T-cell (primary cell): Measurements from ENCODE around the gene FGF1. TPM values are rescaled to one million over a fixed set of nuclear protein-coding genes. Genes with fewer than 3 reads are reported as not detected.
"Not testable (repeated sequence)": the region's sequence is repeated elsewhere in the genome, so short reads cannot be mapped to it uniquely, and the experiment has no call there.

Experiments
- ATAC-seq, 4 experiments: fragments of 200-7000 bp in 3 of 4; fragments of 150-1000 bp in 1 of 4; cut with Tn5 transposase; replicated peaks in 1 of 4; 1 replicate in 3 of 4; 2 replicates in 1 of 4; pipeline ENCODE4 v1.10.0; 2021; ENCODE audit warnings: moderate library complexity in 3 of 4, mild to moderate bottlenecking in 2 of 4, moderate number of reproducible peaks in 1 of 4
- CTCF ChIA-PET, 2 donors: fragments of 300-600 bp; sonication (Branson Sonifier 250); formaldehyde crosslinking; loops; one replicate each; lab custom pipeline; 2022; ENCODE audit warnings: antibody characterized with exemption in 2 of 2; lab: Charles Lee
- POLR2A ChIA-PET, 2 donors: fragments of 300-600 bp; sonication (Branson Sonifier 250); formaldehyde crosslinking; loops; one replicate each; lab custom pipeline; 2022; ENCODE audit warnings: antibody characterized with exemption in 2 of 2; lab: Charles Lee
- DNase-seq, 35 experiments: peaks; one replicate each; pipeline versions ENCODE4 v3.0.0 to v3.0.0-alpha.2; 2013 to 2023
- H3K27ac ChIP-seq: one replicate; pipeline ENCODE4 v1.5.1; 2013; ENCODE audit warnings: low read length
- H3K27me3 ChIP-seq, 2 experiments: replicated peaks in 1 of 2; 1 replicate in 1 of 2; 2 replicates in 1 of 2; pipeline versions ENCODE4 v1.6.1 to v1.7.0; 2013; ENCODE audit warnings: low read length in 1 of 2, mixed read lengths in 1 of 2; ENCODE audit not compliant: control insufficient read depth in 2 of 2, insufficient read depth in 2 of 2; ENCODE audit errors: extremely low read depth in 1 of 2
- H3K36me3 ChIP-seq, 2 donors: 1 replicate in 1 of 2; 2 replicates in 1 of 2; pipeline versions ENCODE4 v1.6.1 to v1.7.0; 2013; ENCODE audit warnings: low read length in 1 of 2; ENCODE audit not compliant: control insufficient read depth in 2 of 2, insufficient read depth in 1 of 2; ENCODE audit errors: extremely low read depth in 1 of 2
- H3K4me1 ChIP-seq, 2 experiments: 1 replicate in 1 of 2; 2 replicates in 1 of 2; pipeline versions ENCODE4 v1.6.1 to v1.7.0; 2013; ENCODE audit warnings: low read length in 2 of 2, mixed read lengths in 1 of 2; ENCODE audit not compliant: insufficient read depth in 2 of 2, control insufficient read depth in 1 of 2; ENCODE audit errors: extremely low read depth in 1 of 2
- H3K4me3 ChIP-seq, 2 donors: 1 replicate in 1 of 2; 2 replicates in 1 of 2; pipeline versions ENCODE4 v1.5.1 to v1.7.0; 2013; ENCODE audit warnings: mild to moderate bottlenecking in 2 of 2, low read length in 1 of 2, moderate library complexity in 1 of 2; ENCODE audit not compliant: control insufficient read depth in 1 of 2; ENCODE audit errors: extremely low read depth in 1 of 2
- H3K9me3 ChIP-seq: 2 replicates; pipeline ENCODE4 v1.7.0; 2013
- H3K27ac Mint-ChIP-seq, 2 donors: one replicate each; pipeline ENCODE4 v1.8.0; 2020 to 2021; ENCODE audit warnings: mild to moderate bottlenecking in 2 of 2, mixed read lengths in 2 of 2
- H3K27me3 Mint-ChIP-seq, 2 donors: one replicate each; pipeline ENCODE4 v1.8.0; 2021 to 2022; ENCODE audit warnings: mixed read lengths in 2 of 2
- H3K36me3 Mint-ChIP-seq: one replicate; pipeline ENCODE4 v1.8.0; 2021; ENCODE audit warnings: mixed read lengths
- H3K4me1 Mint-ChIP-seq, 3 donors: one replicate each; pipeline ENCODE4 v1.8.0; 2020 to 2022; ENCODE audit warnings: mixed read lengths in 3 of 3, mild to moderate bottlenecking in 1 of 3
- H3K4me3 Mint-ChIP-seq, 3 donors: one replicate each; pipeline ENCODE4 v1.8.0; 2020 to 2022; ENCODE audit warnings: mild to moderate bottlenecking in 3 of 3, mixed read lengths in 3 of 3, moderate library complexity in 3 of 3
- H3K9me3 Mint-ChIP-seq, 3 donors: one replicate each; pipeline ENCODE4 v1.8.0; 2020 to 2022; ENCODE audit warnings: mixed read lengths in 3 of 3
- WGBS: methylation state at CpG from one replicate; pipeline ENCODE4 v1.1.5; 2013; ENCODE audit warnings: missing lambda C conversion rate; ENCODE audit not compliant: insufficient coverage; 5-methylcytosine and 5-hydroxymethylcytosine counted together
- total RNA-seq, 35 experiments: library from RNA in 6 of 35; stranded (reverse) in 6 of 35; fragments of 120-200 nt in 1 of 35; gene quantifications; one replicate each; pipeline versions ENCODE4 v1.2.1 to v1.2.4 and lab custom pipeline; 2013 to 2026

Gene FGF1
- total RNA-seq, 5 donors from 2014 or later (not counting 1 experiment from before 2014, with no cell fraction given) = not detected

- H3K4me1 ChIP-seq, H3K27ac Mint-ChIP-seq, H3K27ac ChIP-seq, ATAC-seq, H3K36me3 ChIP-seq, H3K9me3 ChIP-seq, H3K27me3 ChIP-seq, CTCF ChIA-PET, H3K4me3 Mint-ChIP-seq, H3K36me3 Mint-ChIP-seq, H3K4me3 ChIP-seq, H3K4me1 Mint-ChIP-seq, H3K9me3 Mint-ChIP-seq, DNase-seq: not testable (repeated sequence)
- peaks cover 7 to 14% of the 10 kb centered on the region in 2 donors for H3K27me3 Mint-ChIP-seq
- 100% methylated on average over 1 of the region's 3 CpGs for WGBS
- POLR2A ChIA-PET = interaction anchor here in 1 of 2 donors (0.6 kb wide), 1 partner anchor 342 kb away, joined by 9 read pairs; no protein-coding TSS in a partner anchor
Measured at GRCh38 chr5:142648108-142648507, 37.8 kb downstream of the FGF1 start.

DNA sequence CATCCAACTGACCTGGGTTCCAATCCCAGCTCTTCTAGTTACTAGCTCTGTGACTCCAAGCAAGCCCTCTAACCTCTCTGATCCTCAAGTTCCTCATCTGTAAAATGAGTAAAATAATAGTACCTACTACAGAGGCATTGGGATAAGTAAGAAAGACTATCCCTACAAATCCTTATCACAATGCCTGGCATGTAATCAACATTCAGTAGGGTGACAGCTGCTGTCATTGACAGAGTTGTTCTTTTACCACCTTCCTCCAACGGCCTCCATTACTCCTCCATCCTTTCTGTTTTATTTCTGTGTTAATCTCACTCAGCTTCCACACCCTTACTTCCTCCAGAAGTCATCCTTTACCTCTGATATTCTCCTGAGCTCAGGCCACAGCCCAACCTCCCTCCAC lies 40.4 kb downstream of the FGF1 start:
- DNase-seq (no peak), ATAC-seq (no peak)
- Histone ChIP-seq H3K4me1 (no peaks in the 10 kb centered on the region), H3K27me3 (no peaks in the 10 kb centered on the region), H3K9me3 (no peaks in the 10 kb centered on the region), H3K4me3 (no peak overlapping the region), H3K36me3 (no peaks in the 10 kb centered on the region), H3K27ac (no peak overlapping the region)
- CTCF ChIA-PET = interaction anchor here (0.6 to 1.4 kb wide), 4 partner anchors 10 to 247 kb away, joined by 3 read pairs; no protein-coding TSS in a partner anchor
- Mint-ChIP-seq H3K27ac (no peak overlapping the region), H3K4me3 (no peak overlapping the region), H3K27me3 (peaks cover 11 to 15% of the 10 kb centered on the region in 2 donors), H3K36me3 (no peaks in the 10 kb centered on the region), H3K9me3 (no peaks in the 10 kb centered on the region), H3K4me1 (no peaks in the 10 kb centered on the region)
- POLR2A ChIA-PET = no interaction called here
- WGBS = 40% methylated on average over 1 of the region's 1 CpG

GRCh38 chr5:142644640-142645361 lies 41.1 kb downstream of the FGF1 start:
- no peak overlapping the region for H3K27ac Mint-ChIP-seq
- H3K4me3 Mint-ChIP-seq = no peak overlapping the region
- CTCF ChIA-PET = interaction anchor here (0.6 to 1.4 kb wide), 5 partner anchors 9 to 248 kb away, joined by 3 read pairs; no protein-coding TSS in a partner anchor
- H3K27ac ChIP-seq = no peak overlapping the region
- no peaks in the 10 kb centered on the region for H3K4me1 ChIP-seq
- no peak for ATAC-seq
- DNase-seq = no peak
- no peaks in the 10 kb centered on the region for H3K9me3 Mint-ChIP-seq
- no peak overlapping the region for H3K4me3 ChIP-seq
- H3K9me3 ChIP-seq = no peaks in the 10 kb centered on the region
- WGBS = 72% methylated on average over 5 of the region's 10 CpGs
- POLR2A ChIA-PET = interaction anchor here in 1 of 2 donors (0.5 kb wide), 1 partner anchor 182 kb away, joined by 3 read pairs; no protein-coding TSS in a partner anchor
- H3K36me3 ChIP-seq = no peaks in the 10 kb centered on the region
- peaks cover 12 to 15% of the 10 kb centered on the region in 2 donors for H3K27me3 Mint-ChIP-seq
- H3K4me1 Mint-ChIP-seq = no peaks in the 10 kb centered on the region
- H3K27me3 ChIP-seq = peaks cover 0 to 2% of the 10 kb centered on the region in 2 experiments
- H3K36me3 Mint-ChIP-seq = no peaks in the 10 kb centered on the region

- H3K4me3 Mint-ChIP-seq = no peak overlapping the region
- no peaks in the 10 kb centered on the region for H3K9me3 Mint-ChIP-seq
- no peak overlapping the region for H3K27ac Mint-ChIP-seq
- peaks cover 0 to 2% of the 10 kb centered on the region in 2 experiments for H3K27me3 ChIP-seq
- no peak overlapping the region for H3K27ac ChIP-seq
- H3K4me1 Mint-ChIP-seq = no peaks in the 10 kb centered on the region
- CTCF ChIA-PET = interaction anchor here in 1 of 2 donors (1.2 kb wide), 1 partner anchor 10 kb away, joined by 3 read pairs; no protein-coding TSS in a partner anchor
- no peaks in the 10 kb centered on the region for H3K36me3 Mint-ChIP-seq
- DNase-seq = no peak
- 39% methylated on average over 2 of the region's 5 CpGs for WGBS
- no peaks in the 10 kb centered on the region for H3K36me3 ChIP-seq
- H3K4me1 ChIP-seq = no peaks in the 10 kb centered on the region
- H3K9me3 ChIP-seq = no peaks in the 10 kb centered on the region
- H3K27me3 Mint-ChIP-seq = peaks cover 13 to 19% of the 10 kb centered on the region in 2 donors
- ATAC-seq = no peak
- H3K4me3 ChIP-seq = no peak overlapping the region
- POLR2A ChIA-PET = no interaction called here
Measured at GRCh38 chr5:142644127-142644526, 41.8 kb downstream of the FGF1 start.

GRCh38 chr5:142643634-142644033 lies 42.3 kb downstream of the FGF1 start:
- DNase-seq (no peak), ATAC-seq (no peak)
- no peaks in the 10 kb centered on the region for H3K36me3 ChIP-seq
- no peaks in the 10 kb centered on the region for H3K4me1 Mint-ChIP-seq
- CTCF ChIA-PET = interaction anchor here in 1 of 2 donors (0.6 to 1.2 kb wide), 2 partner anchors 11 to 495 kb away, joined by 3 to 7 read pairs; no protein-coding TSS in a partner anchor
- peaks cover 13 to 21% of the 10 kb centered on the region in 2 donors for H3K27me3 Mint-ChIP-seq
- no peaks in the 10 kb centered on the region for H3K36me3 Mint-ChIP-seq
- H3K27me3 ChIP-seq = peaks cover 0 to 2% of the 10 kb centered on the region in 2 experiments
- no peak overlapping the region for H3K27ac ChIP-seq
- no peaks in the 10 kb centered on the region for H3K4me1 ChIP-seq
- no peak overlapping the region for H3K4me3 ChIP-seq
- no peaks in the 10 kb centered on the region for H3K9me3 ChIP-seq
- H3K27ac Mint-ChIP-seq = no peak overlapping the region
- WGBS = 93% methylated on average over 3 of the region's 5 CpGs
- no peaks in the 10 kb centered on the region for H3K9me3 Mint-ChIP-seq
- POLR2A ChIA-PET = no interaction called here
- no peak overlapping the region for H3K4me3 Mint-ChIP-seq

DNA sequence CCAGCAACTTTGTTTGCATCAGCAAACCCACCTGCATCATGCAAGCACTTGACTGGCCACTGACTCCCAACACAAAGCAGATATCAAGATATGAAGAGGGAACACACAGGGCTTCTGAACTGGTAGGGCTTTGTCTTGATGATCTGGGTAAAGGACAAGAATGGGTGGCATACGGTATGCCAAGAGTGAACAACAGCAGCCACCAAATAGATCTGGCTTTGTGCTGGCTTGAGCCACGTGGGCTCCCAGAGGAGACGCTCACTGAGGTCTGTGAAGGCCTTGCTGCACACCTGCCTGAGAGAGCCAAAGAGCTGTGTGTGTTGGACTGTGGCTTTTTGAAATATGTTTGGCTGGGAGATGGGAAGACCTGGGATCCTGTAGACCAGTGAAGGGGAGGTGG lies 43.5 kb downstream of the FGF1 start:
- peaks cover 0 to 10% of the 10 kb centered on the region in 2 experiments for H3K27me3 ChIP-seq
- Mint-ChIP-seq H3K27me3 (peaks cover 19 to 31% of the 10 kb centered on the region in 2 donors), H3K9me3 (no peaks in the 10 kb centered on the region), H3K27ac (no peak overlapping the region), H3K4me3 (no peak overlapping the region), H3K4me1 (no peaks in the 10 kb centered on the region), H3K36me3 (no peaks in the 10 kb centered on the region)
- H3K27ac ChIP-seq = no peak overlapping the region
- H3K36me3 ChIP-seq = no peaks in the 10 kb centered on the region
- ChIA-PET CTCF (no interaction called here), POLR2A (no interaction called here)
- 71% methylated on average over 3 of the region's 3 CpGs for WGBS
- H3K9me3 ChIP-seq = no peaks in the 10 kb centered on the region
- H3K4me3 ChIP-seq = no peak overlapping the region
- no peak for ATAC-seq
- no peaks in the 10 kb centered on the region for H3K4me1 ChIP-seq
- DNase-seq = no peak
